T-helper 1 cell treated with Interleukin-12 subunit alpha and Interleukin-12 subunit beta and Interleukin-4 antibody, amounts not matched to agents 30 μg/mL and 1 μg/mL, for 36 hours (primary cell): ENCODE measurements around the gene EPC1.

Source experiments
- H3K27ac Mint-ChIP-seq: one replicate; pipeline ENCODE4 v1.8.0; 2021; ENCODE audit warnings: mild to moderate bottlenecking, mixed read lengths
- H3K27me3 Mint-ChIP-seq: one replicate; pipeline ENCODE4 v1.8.0; 2021; ENCODE audit warnings: low read depth, mixed read lengths
- H3K36me3 Mint-ChIP-seq: one replicate; pipeline ENCODE4 v1.8.0; 2021; ENCODE audit warnings: low read depth, mixed read lengths
- H3K4me1 Mint-ChIP-seq: one replicate; pipeline ENCODE4 v1.8.0; 2021; ENCODE audit warnings: low read depth, mixed read lengths
- H3K4me3 Mint-ChIP-seq: one replicate; pipeline ENCODE4 v1.8.0; 2021; ENCODE audit warnings: mild to moderate bottlenecking, moderate library complexity, mixed read lengths
- H3K9me3 Mint-ChIP-seq: one replicate; pipeline ENCODE4 v1.8.0; 2021; ENCODE audit warnings: mixed read lengths

Gene EPC1

DNA sequence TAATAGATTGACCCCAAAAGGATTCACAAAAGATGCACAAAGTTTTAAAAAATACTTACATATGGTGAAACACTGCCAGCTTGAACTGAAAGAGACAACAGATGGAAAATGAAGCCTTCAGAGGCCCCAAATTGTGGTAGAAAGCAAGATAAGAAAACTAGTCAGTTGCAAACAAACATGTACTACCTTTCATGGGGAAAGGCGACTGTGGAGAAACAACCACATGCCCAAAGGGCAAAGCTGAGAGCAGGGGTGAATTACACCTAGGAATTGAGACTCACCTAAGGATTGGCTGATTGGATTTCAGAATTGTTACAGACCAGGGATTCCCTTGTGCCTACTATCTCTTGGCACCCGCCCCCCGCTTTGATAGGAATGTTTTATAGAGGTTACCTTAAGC is 13.1 kb downstream of the EPC1 start:
- peak overlapping the region; percentile 8 for H3K4me3 Mint-ChIP-seq
- H3K9me3 Mint-ChIP-seq = no peaks in the 10 kb centered on the region
- H3K27me3 Mint-ChIP-seq = no peaks in the 10 kb centered on the region
- H3K27ac Mint-ChIP-seq = peak overlapping the region; percentile 75
- H3K36me3 Mint-ChIP-seq = peaks cover 19% of the 10 kb centered on the region
- H3K4me1 Mint-ChIP-seq = peaks cover 66% of the 10 kb centered on the region

DNA sequence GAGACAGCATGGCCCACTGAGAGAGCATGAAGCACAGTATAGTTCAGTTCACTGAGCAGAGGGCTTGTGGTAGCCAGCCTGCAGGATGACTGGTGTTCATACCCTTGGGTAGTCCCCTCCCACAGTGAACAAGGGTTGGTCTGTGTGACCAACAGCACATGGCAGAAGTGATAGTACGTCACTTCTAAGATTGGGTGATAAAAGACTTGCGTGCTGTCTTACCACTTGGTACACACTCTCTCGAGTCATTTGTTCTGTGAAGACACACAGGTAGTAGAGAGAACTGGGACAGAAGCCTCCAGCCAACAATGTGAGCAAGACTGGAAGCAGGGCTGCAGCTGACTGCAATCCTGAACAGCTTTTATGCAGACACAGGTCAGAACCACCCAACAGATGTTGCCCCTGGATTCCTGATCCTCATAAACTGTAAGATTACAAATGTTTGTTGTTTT is 14.6 kb downstream of the EPC1 start:
- peaks cover 67% of the 10 kb centered on the region for H3K4me1 Mint-ChIP-seq
- peaks cover 16% of the 10 kb centered on the region for H3K36me3 Mint-ChIP-seq
- no peaks in the 10 kb centered on the region for H3K9me3 Mint-ChIP-seq
- no peaks in the 10 kb centered on the region for H3K27me3 Mint-ChIP-seq
- H3K27ac Mint-ChIP-seq = peak overlapping the region; percentile 75
- H3K4me3 Mint-ChIP-seq = peak overlapping the region; percentile 64

DNA sequence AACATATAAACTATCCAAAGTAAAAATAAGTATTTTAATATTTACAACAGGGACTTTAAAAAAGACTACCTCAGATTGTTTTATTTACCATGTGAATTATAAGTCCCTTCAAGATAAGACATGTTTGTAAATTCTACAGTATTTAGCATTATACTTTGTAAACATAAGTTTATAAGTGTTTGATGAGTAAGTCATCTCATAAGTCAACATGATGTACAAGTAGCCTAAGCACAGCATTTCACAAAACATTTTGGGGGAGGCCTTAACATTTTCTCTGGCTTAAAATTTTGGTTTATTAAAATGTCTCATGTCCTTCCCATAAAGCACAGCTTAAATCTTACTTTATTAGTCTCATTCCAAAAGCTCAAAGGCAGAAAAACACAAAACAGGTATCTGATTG is 15.4 kb downstream of the EPC1 start:
- no peaks in the 10 kb centered on the region for H3K27me3 Mint-ChIP-seq
- peaks cover 16% of the 10 kb centered on the region for H3K36me3 Mint-ChIP-seq
- H3K4me1 Mint-ChIP-seq = peaks cover 72% of the 10 kb centered on the region
- H3K27ac Mint-ChIP-seq = peak overlapping the region; percentile 75
- no peaks in the 10 kb centered on the region for H3K9me3 Mint-ChIP-seq
- H3K4me3 Mint-ChIP-seq = no peak overlapping the region

DNA sequence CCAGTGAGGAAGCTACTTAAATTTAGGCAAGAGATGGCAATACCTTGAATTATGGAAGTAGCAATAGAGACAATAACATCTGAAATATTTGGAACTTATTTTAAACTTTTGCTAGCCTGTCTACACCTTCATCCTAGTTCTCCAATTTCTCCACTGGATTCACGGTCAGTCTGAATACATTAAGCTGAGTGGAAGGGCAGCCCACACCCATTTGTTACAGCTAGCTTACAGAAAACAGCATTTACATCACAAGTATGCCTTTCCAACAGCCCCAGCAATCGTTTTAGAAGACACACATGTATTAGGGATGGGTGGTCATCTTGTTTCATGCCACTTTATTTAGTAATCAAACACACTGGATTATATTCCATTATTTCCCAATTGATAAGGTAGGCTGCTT is 16.7 kb downstream of the EPC1 start:
- H3K9me3 Mint-ChIP-seq = no peaks in the 10 kb centered on the region
- no peaks in the 10 kb centered on the region for H3K27me3 Mint-ChIP-seq
- H3K36me3 Mint-ChIP-seq = peaks cover 12% of the 10 kb centered on the region
- H3K27ac Mint-ChIP-seq = no peak overlapping the region
- H3K4me3 Mint-ChIP-seq = no peak overlapping the region
- H3K4me1 Mint-ChIP-seq = peaks cover 70% of the 10 kb centered on the region

DNA sequence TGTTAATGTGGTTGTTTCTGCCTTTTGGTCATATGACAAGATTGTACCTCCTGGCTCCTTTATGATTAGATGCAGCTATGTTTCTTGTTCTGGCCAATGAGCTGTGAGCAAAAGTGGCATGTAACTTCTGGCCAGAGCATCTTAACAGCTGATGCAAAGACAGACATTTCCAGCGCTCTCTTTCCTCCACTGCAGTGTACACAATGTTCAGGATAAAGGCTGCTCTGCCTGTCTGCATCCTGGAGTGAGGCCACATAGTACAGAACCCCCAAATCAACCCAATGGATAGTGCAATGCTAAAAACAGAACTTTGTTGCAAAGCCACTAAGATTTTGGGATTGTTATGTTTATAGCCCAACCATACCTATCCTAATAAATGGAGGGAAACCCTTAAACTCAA is 17.9 kb downstream of the EPC1 start:
- Mint-ChIP-seq H3K36me3 (peaks cover 13% of the 10 kb centered on the region), H3K27ac (no peak overlapping the region), H3K27me3 (no peaks in the 10 kb centered on the region), H3K4me1 (peaks cover 62% of the 10 kb centered on the region), H3K9me3 (no peaks in the 10 kb centered on the region), H3K4me3 (no peak overlapping the region)

DNA sequence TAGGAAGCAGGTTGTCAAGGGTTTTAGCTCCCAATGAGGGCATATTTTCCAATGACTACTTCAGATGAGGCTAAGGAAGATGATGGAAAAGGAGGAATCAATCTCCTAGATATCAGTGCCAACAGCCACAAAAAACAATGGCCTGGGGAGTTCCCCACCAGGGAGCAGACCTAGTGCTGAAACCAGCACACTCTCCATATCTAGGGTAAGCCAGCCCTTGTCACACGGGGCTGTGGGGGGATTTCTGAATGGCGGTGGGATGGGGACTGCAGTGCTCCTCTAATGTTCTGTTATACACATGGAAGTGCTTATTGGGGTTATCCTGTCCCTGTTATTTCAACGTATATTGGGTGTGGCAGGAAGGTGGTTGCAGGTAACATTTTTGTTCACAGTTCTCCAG is 18.5 kb downstream of the EPC1 start:
- Mint-ChIP-seq H3K27ac (peak overlapping the region; percentile 1), H3K27me3 (no peaks in the 10 kb centered on the region), H3K4me1 (peaks cover 56% of the 10 kb centered on the region), H3K4me3 (no peak overlapping the region), H3K36me3 (peaks cover 13% of the 10 kb centered on the region), H3K9me3 (no peaks in the 10 kb centered on the region)

DNA sequence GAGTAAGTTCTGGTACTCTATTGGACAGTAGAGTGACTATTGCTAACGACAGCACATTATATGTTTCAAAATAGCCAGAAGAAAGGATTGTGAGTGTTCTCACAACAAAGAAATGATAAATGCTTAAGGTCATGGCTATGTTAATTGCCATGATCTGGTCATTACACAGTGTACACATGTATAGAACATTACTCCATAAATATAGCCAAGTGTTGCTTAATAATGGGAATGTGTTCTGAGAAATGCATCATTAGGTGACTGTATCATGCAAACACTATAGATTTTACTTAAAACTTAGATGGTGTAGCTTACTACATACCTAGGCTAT is 19.6 kb downstream of the EPC1 start:
- peaks cover 49% of the 10 kb centered on the region for H3K4me1 Mint-ChIP-seq
- H3K27me3 Mint-ChIP-seq = no peaks in the 10 kb centered on the region
- H3K36me3 Mint-ChIP-seq = peaks cover 10% of the 10 kb centered on the region
- H3K27ac Mint-ChIP-seq = no peak overlapping the region
- no peaks in the 10 kb centered on the region for H3K9me3 Mint-ChIP-seq
- H3K4me3 Mint-ChIP-seq = no peak overlapping the region

DNA sequence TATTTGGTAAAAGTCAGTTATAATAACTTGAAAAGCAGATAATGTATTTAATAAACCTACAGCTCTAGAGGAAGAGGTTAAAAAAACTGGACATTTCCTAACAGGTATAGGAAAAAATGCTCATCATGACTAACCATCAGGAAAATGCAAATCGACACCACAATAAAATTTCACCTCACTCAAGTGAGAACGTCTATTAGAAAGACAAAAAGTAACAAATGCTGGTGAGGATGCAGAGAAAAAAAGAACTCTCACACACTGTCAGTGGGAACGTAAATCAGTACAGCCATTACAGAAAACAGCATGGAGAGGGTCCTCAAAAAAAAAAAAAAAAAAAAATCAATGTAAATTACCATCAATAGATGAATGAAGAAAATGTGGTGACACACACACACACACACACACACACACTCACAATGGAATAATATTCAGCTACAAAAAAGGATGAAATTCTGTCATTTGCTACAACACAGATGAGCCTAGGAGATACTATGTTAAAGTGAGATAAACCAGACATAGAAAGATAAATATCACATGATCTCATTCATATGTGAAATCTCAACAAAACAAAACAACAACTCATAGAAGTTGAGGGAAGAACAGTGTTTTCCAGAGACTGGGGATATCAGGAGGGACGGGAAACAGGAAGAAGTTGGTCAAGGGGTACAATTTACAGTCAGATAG is 20.1 kb downstream of the EPC1 start:
- peaks cover 12% of the 10 kb centered on the region for H3K36me3 Mint-ChIP-seq
- H3K27ac Mint-ChIP-seq = no peak overlapping the region
- peaks cover 45% of the 10 kb centered on the region for H3K4me1 Mint-ChIP-seq
- H3K4me3 Mint-ChIP-seq = no peak overlapping the region
- H3K27me3 Mint-ChIP-seq = no peaks in the 10 kb centered on the region
- H3K9me3 Mint-ChIP-seq = no peaks in the 10 kb centered on the region

DNA sequence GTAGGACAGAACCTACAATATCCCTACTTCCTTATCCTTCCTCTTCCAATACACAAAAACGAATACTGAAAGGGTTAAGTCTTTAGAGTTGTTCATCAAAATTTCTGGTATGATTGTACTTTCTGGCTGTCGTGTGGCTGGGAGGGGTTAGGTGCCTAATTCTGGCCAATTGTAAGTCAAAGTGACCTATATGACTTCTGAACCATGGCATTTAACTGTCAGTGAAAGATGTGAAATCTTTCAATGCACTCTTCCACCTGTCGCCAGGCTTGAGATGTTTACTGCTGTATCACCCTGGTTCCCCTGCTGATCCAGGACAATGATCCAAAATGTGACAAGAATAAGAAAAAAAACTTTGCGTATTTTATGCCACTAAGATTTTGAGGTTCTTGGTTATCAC is 20.8 kb downstream of the EPC1 start:
- Mint-ChIP-seq H3K4me1 (peaks cover 49% of the 10 kb centered on the region), H3K36me3 (peaks cover 19% of the 10 kb centered on the region), H3K27me3 (no peaks in the 10 kb centered on the region), H3K9me3 (no peaks in the 10 kb centered on the region), H3K4me3 (no peak overlapping the region), H3K27ac (no peak overlapping the region)

DNA sequence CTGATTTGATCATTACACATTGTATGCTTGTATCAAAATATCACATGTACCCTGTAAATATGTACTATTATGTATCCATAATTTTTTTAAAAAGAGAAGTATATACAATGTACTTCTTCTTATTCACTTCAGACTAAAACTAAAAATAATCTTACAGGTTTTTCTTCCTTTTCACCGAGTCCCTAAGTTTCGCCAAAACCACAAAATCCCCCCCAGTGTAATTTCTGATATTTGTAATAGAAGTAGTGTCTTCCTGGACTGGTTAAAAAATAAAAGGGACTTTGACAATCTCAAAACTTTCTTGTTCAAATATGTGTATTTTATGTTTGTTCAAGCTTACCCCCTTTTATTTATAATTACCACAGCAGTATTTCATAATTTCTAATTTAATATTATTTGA is 23.9 kb downstream of the EPC1 start:
- H3K27ac Mint-ChIP-seq = no peak overlapping the region
- H3K4me1 Mint-ChIP-seq = peaks cover 42% of the 10 kb centered on the region
- no peaks in the 10 kb centered on the region for H3K27me3 Mint-ChIP-seq
- no peak overlapping the region for H3K4me3 Mint-ChIP-seq
- H3K36me3 Mint-ChIP-seq = peaks cover 14% of the 10 kb centered on the region
- no peaks in the 10 kb centered on the region for H3K9me3 Mint-ChIP-seq

DNA sequence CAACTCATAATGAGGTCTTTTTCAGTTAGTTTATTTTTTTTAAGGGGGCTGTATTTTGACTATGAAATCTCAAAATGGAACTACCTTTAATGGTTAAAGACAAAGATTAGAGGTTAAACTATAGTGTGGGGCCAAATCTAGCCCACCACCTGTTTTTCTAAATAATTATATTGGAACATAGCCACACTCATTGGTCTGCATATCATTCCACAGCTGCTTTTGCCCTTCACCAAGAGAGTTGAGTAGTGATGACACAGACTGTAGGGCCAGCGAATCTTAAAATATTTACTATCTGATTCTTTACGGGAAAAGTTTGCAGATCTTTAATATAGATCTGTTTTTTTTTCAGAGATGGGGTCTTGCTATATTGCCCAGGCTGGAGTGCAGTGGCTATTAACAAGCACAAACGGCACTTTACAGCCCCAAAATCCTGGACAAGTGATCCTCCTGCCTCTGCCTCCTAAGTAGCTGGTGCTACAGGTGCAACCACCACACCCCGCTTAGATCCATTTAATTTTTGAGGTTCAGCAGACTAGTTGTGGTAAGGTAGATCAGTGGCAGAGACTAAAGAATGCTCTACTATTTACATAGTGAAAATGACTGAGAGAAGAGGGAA is 25.8 kb downstream of the EPC1 start:
- no peak overlapping the region for H3K27ac Mint-ChIP-seq
- no peaks in the 10 kb centered on the region for H3K27me3 Mint-ChIP-seq
- H3K36me3 Mint-ChIP-seq = peaks cover 15% of the 10 kb centered on the region
- H3K9me3 Mint-ChIP-seq = no peaks in the 10 kb centered on the region
- H3K4me1 Mint-ChIP-seq = peaks cover 40% of the 10 kb centered on the region
- H3K4me3 Mint-ChIP-seq = no peak overlapping the region

DNA sequence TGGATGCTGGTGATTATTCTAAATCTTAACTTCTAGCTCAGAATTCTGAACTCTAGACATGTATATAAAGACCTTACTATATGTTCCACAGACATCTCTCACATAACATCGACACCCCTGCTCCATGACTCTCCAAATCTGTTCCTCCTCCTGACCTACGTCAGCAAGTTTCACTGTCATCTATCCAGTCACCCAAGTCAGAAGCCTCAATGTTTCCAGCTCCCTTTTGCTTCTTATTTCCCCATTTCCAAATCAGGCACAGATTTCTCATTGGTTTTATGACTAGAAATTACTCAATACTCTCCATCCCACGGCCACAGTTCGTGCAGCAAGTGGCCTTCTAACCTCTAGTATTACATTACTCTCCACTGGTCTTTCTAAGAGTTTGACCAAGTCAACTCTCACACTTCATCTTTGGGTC is 28.5 kb downstream of the EPC1 start:
- peaks cover 46% of the 10 kb centered on the region for H3K4me1 Mint-ChIP-seq

DNA sequence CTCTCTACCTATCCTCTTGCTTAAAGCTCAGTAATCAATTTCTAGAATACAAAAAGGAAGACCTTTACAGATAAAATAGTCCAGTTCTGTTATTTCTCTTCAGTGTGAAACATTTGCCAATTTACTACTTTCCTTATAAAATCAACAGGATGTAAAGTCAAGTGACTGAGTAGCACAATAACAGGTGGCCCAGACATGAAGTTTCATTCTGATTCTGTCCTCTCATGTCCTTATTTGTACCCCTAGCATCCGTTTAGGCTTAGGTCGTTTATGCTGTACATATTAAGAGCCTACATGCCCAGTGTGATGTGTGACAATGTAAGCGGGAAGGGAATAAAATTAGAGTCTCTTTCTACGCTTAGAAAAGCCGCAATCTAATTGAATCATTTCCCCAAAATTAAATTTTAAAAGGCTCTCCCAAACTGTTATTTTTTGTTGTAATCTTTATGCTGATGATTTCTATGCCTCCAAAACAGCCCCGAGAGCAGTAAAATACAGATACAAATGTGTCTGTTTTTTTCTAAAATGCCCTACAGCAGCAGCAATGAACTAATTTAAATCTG is 29.1 kb downstream of the EPC1 start:
- peak overlapping the region; percentile 16 for H3K4me3 Mint-ChIP-seq

More for the DNA sequence above, 28.5 kb downstream of the EPC1 start:
- peaks cover 17% of the 10 kb centered on the region for H3K36me3 Mint-ChIP-seq
- H3K9me3 Mint-ChIP-seq = no peaks in the 10 kb centered on the region
- H3K27ac Mint-ChIP-seq = peak overlapping the region; percentile 78
- H3K4me3 Mint-ChIP-seq = peak overlapping the region; percentile 2
- no peaks in the 10 kb centered on the region for H3K27me3 Mint-ChIP-seq

DNA sequence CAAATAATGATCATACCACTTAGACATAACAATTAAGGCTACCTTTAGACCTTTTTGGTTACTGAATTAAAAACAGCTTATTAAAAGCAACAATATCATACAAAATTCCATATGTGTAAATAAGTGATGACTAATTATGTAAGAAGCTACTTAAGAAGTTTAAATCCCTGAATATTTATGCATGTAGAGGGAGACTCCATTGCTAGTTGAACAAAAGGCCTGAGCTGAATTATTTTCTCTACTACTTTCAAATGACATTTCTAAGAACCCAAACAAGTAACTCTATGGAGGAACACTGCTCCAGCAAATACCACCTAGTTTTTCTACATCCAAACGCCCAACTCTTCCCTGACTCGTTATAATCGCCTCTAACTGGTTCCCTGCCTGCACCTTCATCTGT is 31.5 kb downstream of the EPC1 start:
- Mint-ChIP-seq H3K27ac (no peak overlapping the region), H3K9me3 (no peaks in the 10 kb centered on the region), H3K36me3 (peaks cover 7% of the 10 kb centered on the region), H3K4me3 (no peak overlapping the region), H3K4me1 (peaks cover 39% of the 10 kb centered on the region), H3K27me3 (no peaks in the 10 kb centered on the region)

More for the DNA sequence above, 29.1 kb downstream of the EPC1 start:
- Mint-ChIP-seq H3K27ac (peak overlapping the region; percentile 78), H3K4me1 (peaks cover 46% of the 10 kb centered on the region), H3K27me3 (no peaks in the 10 kb centered on the region), H3K36me3 (peaks cover 18% of the 10 kb centered on the region), H3K9me3 (no peaks in the 10 kb centered on the region)

DNA sequence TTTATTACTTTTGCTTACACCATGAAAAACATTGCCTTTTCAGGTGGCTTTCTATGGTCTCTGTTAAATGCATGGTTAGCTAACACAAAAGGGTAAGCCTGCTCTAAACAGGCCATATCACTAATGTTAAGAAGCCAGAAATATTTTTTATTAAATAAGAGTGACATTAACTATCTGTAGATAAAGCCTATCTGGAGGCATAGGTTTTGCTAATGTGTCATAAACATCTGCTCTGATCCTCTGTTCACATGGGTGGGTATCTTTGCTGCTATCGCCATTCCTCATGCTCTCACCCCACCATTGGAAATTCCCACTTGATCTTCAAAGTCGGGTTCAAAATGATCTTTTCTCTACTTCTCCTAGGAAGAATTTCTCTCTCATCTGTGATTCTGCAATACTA is 32.4 kb downstream of the EPC1 start:
- Mint-ChIP-seq H3K4me3 (no peak overlapping the region), H3K27me3 (no peaks in the 10 kb centered on the region), H3K4me1 (peaks cover 39% of the 10 kb centered on the region), H3K27ac (no peak overlapping the region), H3K36me3 (peaks cover 7% of the 10 kb centered on the region), H3K9me3 (no peaks in the 10 kb centered on the region)
